Measurements from ENCODE around the gene CUBN. TPM values are rescaled to one million over a fixed set of nuclear protein-coding genes. Genes with fewer than 3 reads are reported as not detected.

CUBN gene
- total and polyA plus RNA-seq, 9 of the 15 experiments (the other 6 are each of a cell fraction or from before 2014, with no cell fraction given): 0.04 to 0.33 (median 0.09) TPM

DNA sequence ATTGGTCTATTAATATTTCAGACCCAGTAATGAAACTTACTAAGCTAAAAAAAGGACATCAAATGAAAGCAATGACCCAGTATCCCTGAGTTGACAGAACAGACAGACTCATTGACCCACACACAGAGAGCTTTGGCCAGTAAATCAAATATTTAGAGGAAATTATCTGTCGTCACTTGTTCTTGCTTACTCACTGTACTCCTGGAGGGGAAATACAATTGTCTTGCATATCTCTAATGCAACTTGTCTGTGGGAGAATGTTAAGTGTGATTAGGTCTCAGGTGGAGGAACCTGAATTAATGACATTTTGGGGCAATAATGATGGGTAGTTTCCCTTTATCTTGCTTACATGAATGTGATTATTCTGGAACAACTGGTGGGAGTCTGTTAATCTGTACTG is 80.4 kb downstream of the CUBN start (continued):
- no peak for TF ChIP-seq SREBF2 (CRISPR knock-in tag; IDR thresholded peaks at IDR 0.05)
- TF ChIP-seq CXXC5 (CRISPR knock-in tag; IDR thresholded peaks at IDR 0.05): no peak
- no peak for TF ChIP-seq GTF3C2 (IDR thresholded peaks at IDR 0.05; ENCODE audit: borderline replicate concordance, extremely low read depth, insufficient read length)
- no peak for TF ChIP-seq KLF10 (CRISPR knock-in tag; IDR thresholded peaks at IDR 0.05)
- TF ChIP-seq RHOXF2B (CRISPR knock-in tag; conservative IDR thresholded peaks at IDR 0.05): no peak
- TF ChIP-seq ARID2 (IDR thresholded peaks at IDR 0.05): no peak
- no peak for TF ChIP-seq GATA2 (CRISPR knock-in tag; IDR thresholded peaks at IDR 0.05)
- TF ChIP-seq CBFA2T3 (IDR thresholded peaks at IDR 0.05): peak; percentile 87
- TF ChIP-seq SFPQ (IDR thresholded peaks at IDR 0.05; ENCODE audit: low read depth, low read length): no peak
- peak; percentile 96 for TF ChIP-seq ZNF24 (IDR thresholded peaks at IDR 0.05)
- TF ChIP-seq ARNT (IDR thresholded peaks at IDR 0.05): no peak
- TF ChIP-seq, protein P1, sequence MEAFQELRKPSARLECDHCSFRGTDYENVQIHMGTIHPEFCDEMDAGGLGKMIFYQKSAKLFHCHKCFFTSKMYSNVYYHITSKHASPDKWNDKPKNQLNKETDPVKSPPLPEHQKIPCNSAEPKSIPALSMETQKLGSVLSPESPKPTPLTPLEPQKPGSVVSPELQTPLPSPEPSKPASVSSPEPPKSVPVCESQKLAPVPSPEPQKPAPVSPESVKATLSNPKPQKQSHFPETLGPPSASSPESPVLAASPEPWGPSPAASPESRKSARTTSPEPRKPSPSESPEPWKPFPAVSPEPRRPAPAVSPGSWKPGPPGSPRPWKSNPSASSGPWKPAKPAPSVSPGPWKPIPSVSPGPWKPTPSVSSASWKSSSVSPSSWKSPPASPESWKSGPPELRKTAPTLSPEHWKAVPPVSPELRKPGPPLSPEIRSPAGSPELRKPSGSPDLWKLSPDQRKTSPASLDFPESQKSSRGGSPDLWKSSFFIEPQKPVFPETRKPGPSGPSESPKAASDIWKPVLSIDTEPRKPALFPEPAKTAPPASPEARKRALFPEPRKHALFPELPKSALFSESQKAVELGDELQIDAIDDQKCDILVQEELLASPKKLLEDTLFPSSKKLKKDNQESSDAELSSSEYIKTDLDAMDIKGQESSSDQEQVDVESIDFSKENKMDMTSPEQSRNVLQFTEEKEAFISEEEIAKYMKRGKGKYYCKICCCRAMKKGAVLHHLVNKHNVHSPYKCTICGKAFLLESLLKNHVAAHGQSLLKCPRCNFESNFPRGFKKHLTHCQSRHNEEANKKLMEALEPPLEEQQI (IDR thresholded peaks at IDR 0.05): no peak
- TF ChIP-seq, protein P2, sequence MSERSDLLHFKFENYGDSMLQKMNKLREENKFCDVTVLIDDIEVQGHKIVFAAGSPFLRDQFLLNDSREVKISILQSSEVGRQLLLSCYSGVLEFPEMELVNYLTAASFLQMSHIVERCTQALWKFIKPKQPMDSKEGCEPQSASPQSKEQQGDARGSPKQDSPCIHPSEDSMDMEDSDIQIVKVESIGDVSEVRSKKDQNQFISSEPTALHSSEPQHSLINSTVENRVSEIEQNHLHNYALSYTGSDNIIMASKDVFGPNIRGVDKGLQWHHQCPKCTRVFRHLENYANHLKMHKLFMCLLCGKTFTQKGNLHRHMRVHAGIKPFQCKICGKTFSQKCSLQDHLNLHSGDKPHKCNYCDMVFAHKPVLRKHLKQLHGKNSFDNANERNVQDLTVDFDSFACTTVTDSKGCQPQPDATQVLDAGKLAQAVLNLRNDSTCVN (CRISPR knock-in tag; IDR thresholded peaks at IDR 0.05): no peak
- TF ChIP-seq MTA2 (IDR thresholded peaks at IDR 0.05; ENCODE audit: low read depth): 0 out of 2 replicates have a peak, but pooled peaks have one; percentile 18
- no peak for TF ChIP-seq MYNN (IDR thresholded peaks at IDR 0.05)
- no peak for TF ChIP-seq MYNN (CRISPR knock-in tag; IDR thresholded peaks at IDR 0.05)
- peak; percentile 72 to 76 for TF ChIP-seq KDM1A (IDR thresholded peaks at IDR 0.05)
- no peak for TF ChIP-seq CBX5 (IDR thresholded peaks at IDR 0.05; ENCODE audit: borderline replicate concordance, low read depth)
- TF ChIP-seq DLX4 (CRISPR knock-in tag; IDR thresholded peaks at IDR 0.05): no peak
- TF ChIP-seq NBN (IDR thresholded peaks at IDR 0.05; ENCODE audit: low read depth): no peak
- TF ChIP-seq, protein P3, sequence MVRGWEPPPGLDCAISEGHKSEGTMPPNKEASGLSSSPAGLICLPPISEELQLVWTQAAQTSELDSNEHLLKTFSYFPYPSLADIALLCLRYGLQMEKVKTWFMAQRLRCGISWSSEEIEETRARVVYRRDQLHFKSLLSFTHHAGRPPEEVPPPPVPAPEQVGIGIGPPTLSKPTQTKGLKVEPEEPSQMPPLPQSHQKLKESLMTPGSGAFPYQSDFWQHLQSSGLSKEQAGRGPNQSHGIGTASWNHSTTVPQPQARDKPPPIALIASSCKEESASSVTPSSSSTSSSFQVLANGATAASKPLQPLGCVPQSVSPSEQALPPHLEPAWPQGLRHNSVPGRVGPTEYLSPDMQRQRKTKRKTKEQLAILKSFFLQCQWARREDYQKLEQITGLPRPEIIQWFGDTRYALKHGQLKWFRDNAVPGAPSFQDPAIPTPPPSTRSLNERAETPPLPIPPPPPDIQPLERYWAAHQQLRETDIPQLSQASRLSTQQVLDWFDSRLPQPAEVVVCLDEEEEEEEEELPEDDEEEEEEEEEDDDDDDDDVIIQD (CRISPR knock-in tag; IDR thresholded peaks at IDR 0.05): no peak

Measured in K562 (cell line).